GM23338 (cell line): ENCODE measurements around the gene RNF135. TPM values are rescaled to one million over a fixed set of nuclear protein-coding genes. Genes with fewer than 3 reads are reported as not detected.
"Not testable (repeated sequence)": the region's sequence is repeated elsewhere in the genome, so short reads cannot be mapped to it uniquely, and the experiment has no call there.

Source experiments
- ATAC-seq: fragments of 200-7000 bp; cut with Tn5 transposase; 3 replicates; pipeline ENCODE4 v1.9.1; 2020
- DNase-seq: peaks from one replicate; pipeline ENCODE4 v3.0.0-alpha.2; 2015; ENCODE audit warnings: low spot score
- H2AFZ ChIP-seq: fragments of 200-600 bp; sonication (generic); 2 replicates; pipeline ENCODE4 v1.8.0; 2016; ENCODE audit warnings: antibody characterized with exemption, mild to moderate bottlenecking, moderate library complexity
- H3F3A ChIP-seq: fragments of 200-600 bp; sonication (generic); replicated peaks from 2 replicates; pipeline ENCODE4 v1.8.0; 2017; ENCODE audit warnings: antibody characterized with exemption, mixed run types, low read depth
- H3K27ac ChIP-seq: fragments of 200-600 bp; sonication (generic); 2 replicates; pipeline ENCODE4 v1.6.1; 2016; ENCODE audit warnings: low read depth
- H3K27me3 ChIP-seq: fragments of 200-600 bp; sonication (generic); 2 replicates; pipeline ENCODE4 v1.8.0; 2016; ENCODE audit warnings: mild to moderate bottlenecking, mixed run types, moderate library complexity; ENCODE audit not compliant: insufficient read depth
- H3K36me3 ChIP-seq: fragments of 200-600 bp; sonication (generic); 2 replicates; pipeline ENCODE4 v1.8.0; 2016; ENCODE audit warnings: mild to moderate bottlenecking; ENCODE audit not compliant: insufficient read depth
- H3K4me1 ChIP-seq: fragments of 200-600 bp; sonication (generic); 2 replicates; pipeline ENCODE4 v1.8.0; 2016; ENCODE audit warnings: mild to moderate bottlenecking, moderate library complexity; ENCODE audit not compliant: insufficient read depth
- H3K4me2 ChIP-seq: fragments of 200-600 bp; sonication (generic); 2 replicates; pipeline ENCODE4 v1.7.1; 2017; ENCODE audit warnings: mixed run types
- H3K4me3 ChIP-seq: fragments of 200-600 bp; sonication (generic); 2 replicates; pipeline ENCODE4 v1.6.1; 2016; ENCODE audit warnings: mixed run types
- H3K79me2 ChIP-seq: fragments of 200-600 bp; sonication (generic); replicated peaks from 2 replicates; pipeline ENCODE4 v1.8.0; 2017; ENCODE audit warnings: mild to moderate bottlenecking; ENCODE audit not compliant: insufficient read depth
- H3K9me2 ChIP-seq: fragments of 200-600 bp; sonication (generic); 2 replicates; pipeline ENCODE4 v1.8.0; 2017; ENCODE audit not compliant: insufficient read depth
- H4K20me1 ChIP-seq: fragments of 200-600 bp; sonication (generic); replicated peaks from 2 replicates; pipeline ENCODE4 v1.8.0; 2017; ENCODE audit warnings: mild to moderate bottlenecking; ENCODE audit not compliant: insufficient read depth
- H3K27ac Mint-ChIP-seq: 2 replicates; pipeline ENCODE4 v1.8.0; 2020; ENCODE audit warnings: inconsistent platforms, mild to moderate bottlenecking, moderate library complexity, mixed read lengths
- H3K27me3 Mint-ChIP-seq: 3 replicates; pipeline ENCODE4 v1.8.0; 2022; ENCODE audit warnings: low read depth, mild to moderate bottlenecking, moderate library complexity, mixed read lengths, inconsistent platforms; ENCODE audit not compliant: insufficient read depth, poor library complexity
- H3K36me3 Mint-ChIP-seq: 3 replicates; pipeline ENCODE4 v1.8.0; 2021; ENCODE audit warnings: low read depth, mild to moderate bottlenecking, inconsistent platforms, moderate library complexity, mixed read lengths
- H3K4me1 Mint-ChIP-seq: 3 replicates; pipeline ENCODE4 v1.8.0; 2020; ENCODE audit warnings: mild to moderate bottlenecking, inconsistent platforms, mixed read lengths
- H3K4me3 Mint-ChIP-seq: 3 replicates; pipeline ENCODE4 v1.8.0; 2021; ENCODE audit warnings: moderate library complexity, mild to moderate bottlenecking, inconsistent platforms, mixed read lengths
- H3K9me3 Mint-ChIP-seq: 3 replicates; pipeline ENCODE4 v1.8.0; 2020; ENCODE audit warnings: moderate library complexity, mild to moderate bottlenecking, inconsistent platforms, mixed read lengths
- CREB1 ChIP-seq: fragments of 250-450 bp; sonication (Bioruptor Pico); IDR thresholded peaks from 2 replicates; pipeline ENCODE4 v1.5.0; 2020; ENCODE audit warnings: low read depth, mild to moderate bottlenecking, moderate library complexity
- JUNB ChIP-seq: IDR thresholded peaks from one replicate; pipeline ENCODE4 v1.6.1; 2016; ENCODE audit warnings: antibody characterized with exemption; ENCODE audit not compliant: unreplicated experiment
- NANOG ChIP-seq: IDR thresholded peaks from 2 replicates; pipeline ENCODE4 v1.6.1; 2016; ENCODE audit warnings: antibody characterized with exemption, borderline replicate concordance
- POLR2AphosphoS5 ChIP-seq: IDR thresholded peaks from 2 replicates; pipeline ENCODE4 v1.6.1; 2016; ENCODE audit warnings: antibody characterized with exemption, low read depth
- REST ChIP-seq: IDR thresholded peaks from one replicate; pipeline ENCODE4 v1.6.1; 2018; ENCODE audit warnings: antibody characterized with exemption; ENCODE audit not compliant: unreplicated experiment
- STAT1 ChIP-seq: IDR thresholded peaks from one replicate; pipeline ENCODE4 v1.6.1; 2016; ENCODE audit warnings: antibody characterized with exemption; ENCODE audit not compliant: unreplicated experiment
- ZNF114 ChIP-seq: fragments of 250-450 bp; sonication (Bioruptor Pico); IDR thresholded peaks from 2 replicates; pipeline ENCODE4 v1.5.0; 2020; ENCODE audit warnings: mild to moderate bottlenecking, moderate library complexity
- polyA plus RNA-seq: library from polyadenylated mRNA; unstranded; fragments of >200 nt; fragmentation: Nextera tagmentation; extraction: Ambion mirVana; gene quantifications from 2 replicates; pipeline ENCODE4 v1.2.1, GENCODE V29; 2016
- total RNA-seq: library from RNA; depleted of rRNA; stranded (reverse); fragments of >200 nt; shearing (Covaris generic); gene quantifications from 2 replicates; pipeline ENCODE4 v1.2.3, GENCODE V29; 2014

The RNF135 gene
- total and polyA plus RNA-seq, 2 experiments from 2014 or later: 9.4 to 9.8 TPM

GRCh38 chr17:30928584-30928983 lies 42.3 kb upstream of the RNF135 start:
- Histone ChIP-seq H3K27me3 (peaks cover 13% of the 10 kb centered on the region), H3K4me3 (no peak overlapping the region), H4K20me1 (no peaks in the 10 kb centered on the region), H2AFZ (no peak overlapping the region), H3K79me2 (no peaks in the 10 kb centered on the region), H3K27ac (no peak overlapping the region), H3K4me2 (no peak overlapping the region), H3F3A (no peaks in the 10 kb centered on the region), H3K36me3 (no peaks in the 10 kb centered on the region), H3K4me1 (no peaks in the 10 kb centered on the region), H3K9me2 (0 out of 2 replicates have a peak, but pooled peaks cover 2% of the 10 kb centered on the region)
- TF ChIP-seq JUNB (no peak), REST (no peak), NANOG (no peak), ZNF114 (CRISPR knock-in tag) (no peak), CREB1 (CRISPR knock-in tag) (no peak), STAT1 (no peak), POLR2AphosphoS5 (no peak)
- no peak for DNase-seq
- Mint-ChIP-seq H3K9me3 (no peaks in the 10 kb centered on the region), H3K4me1 (no peaks in the 10 kb centered on the region), H3K27ac (no peak overlapping the region), H3K36me3 (no peaks in the 10 kb centered on the region), H3K27me3 (peaks cover 18% of the 10 kb centered on the region), H3K4me3 (no peak overlapping the region)
- no peak for ATAC-seq

GRCh38 chr17:30929081-30929633 lies 41.7 kb upstream of the RNF135 start:
- Mint-ChIP-seq H3K27me3 (peaks cover 14% of the 10 kb centered on the region), H3K4me1 (no peaks in the 10 kb centered on the region), H3K9me3 (no peaks in the 10 kb centered on the region), H3K4me3 (no peak overlapping the region), H3K27ac (no peak overlapping the region), H3K36me3 (no peaks in the 10 kb centered on the region)
- Histone ChIP-seq H3K4me1 (no peaks in the 10 kb centered on the region), H3F3A (no peaks in the 10 kb centered on the region), H3K4me3 (no peak overlapping the region), H3K9me2 (0 out of 2 replicates have a peak, but pooled peaks cover 2% of the 10 kb centered on the region), H3K4me2 (no peak overlapping the region), H4K20me1 (no peaks in the 10 kb centered on the region), H3K79me2 (no peaks in the 10 kb centered on the region), H3K27ac (no peak overlapping the region), H3K27me3 (peaks cover 7% of the 10 kb centered on the region), H2AFZ (no peak overlapping the region), H3K36me3 (no peaks in the 10 kb centered on the region)
- DNase-seq (no peak), ATAC-seq (no peak)
- no peak for TF ChIP-seq NANOG

DNA sequence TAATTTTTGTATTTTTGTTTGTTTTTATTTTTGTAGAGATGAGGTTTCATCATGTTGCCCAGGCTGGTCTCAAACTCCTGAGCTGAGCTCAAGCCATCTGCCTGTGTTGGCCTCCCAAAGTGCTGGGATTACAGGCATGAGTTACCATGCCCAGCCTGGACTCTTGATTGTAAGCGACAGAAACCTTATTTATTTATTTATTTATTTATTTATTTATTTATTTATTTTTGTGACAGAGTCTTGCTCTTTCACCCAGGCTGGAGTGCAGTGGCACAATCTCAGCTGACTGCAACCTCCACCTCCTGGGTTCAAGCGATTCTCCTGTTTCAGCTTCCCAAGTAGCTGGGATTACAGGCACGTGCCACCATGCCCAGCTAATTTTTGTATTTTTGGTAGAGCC lies 41.0 kb upstream of the RNF135 start:
- H3K4me3 Mint-ChIP-seq, H3K27me3 Mint-ChIP-seq: not testable (repeated sequence)

More for the DNA sequence above, 41.0 kb upstream of the RNF135 start:
- not testable (repeated sequence) for H3K4me3 ChIP-seq, H3K27me3 ChIP-seq, H3K4me2 ChIP-seq, H3K27ac Mint-ChIP-seq, H3K4me1 ChIP-seq, H3K4me1 Mint-ChIP-seq, ATAC-seq, H2AFZ ChIP-seq, H3K36me3 ChIP-seq, H4K20me1 ChIP-seq, H3K27ac ChIP-seq, H3K9me3 Mint-ChIP-seq, H3K79me2 ChIP-seq, H3K36me3 Mint-ChIP-seq, DNase-seq, H3K9me2 ChIP-seq, H3F3A ChIP-seq
